B cell (primary cell): ENCODE results near the gene SCN2B. TPM values are rescaled to one million over a fixed set of nuclear protein-coding genes. Genes with fewer than 3 reads are reported as not detected.

Source experiments
- ATAC-seq: fragments of 200-7000 bp; cut with Tn5 transposase; one replicate; pipeline ENCODE4 v1.10.0; 2021; ENCODE audit warnings: low read depth, mild to moderate bottlenecking, moderate number of reproducible peaks, moderate library complexity
- CTCF ChIA-PET: fragments of 350-600 bp; sonication (Branson Sonifier 250); formaldehyde crosslinking; loops from one replicate; lab custom pipeline; 2021; ENCODE audit warnings: antibody characterized with exemption, inconsistent platforms; lab: Charles Lee
- POLR2A ChIA-PET: fragments of 350-600 bp; sonication (Branson Sonifier 250); formaldehyde crosslinking; loops from one replicate; lab custom pipeline; 2021; ENCODE audit warnings: antibody characterized with exemption; lab: Charles Lee
- DNase-seq: peaks from one replicate; pipeline ENCODE4 v3.0.0; 2013
- H2AFZ ChIP-seq: 2 replicates; pipeline ENCODE4 v1.6.1; 2012; ENCODE audit warnings: mild to moderate bottlenecking, low read depth, low read length; ENCODE audit not compliant: insufficient read depth, poor library complexity, severe bottlenecking
- H3K27ac ChIP-seq, 2 donors: 1 replicate in 1 of 2; 2 replicates in 1 of 2; pipeline ENCODE4 v1.5.1; 2012 to 2013; ENCODE audit warnings: low read length in 2 of 2, mild to moderate bottlenecking in 2 of 2, moderate library complexity in 1 of 2
- H3K27me3 ChIP-seq, 4 experiments: fragments of 200-600 bp in 1 of 4; sonication (generic) in 1 of 4; replicated peaks in 1 of 4; 1 replicate in 2 of 4; 2 replicates in 2 of 4; pipeline versions ENCODE4 v1.6.1 to v1.7.0; 2013 to 2016; ENCODE audit warnings: low read length in 3 of 4, mild to moderate bottlenecking in 2 of 4, mixed read lengths in 1 of 4, moderate library complexity in 1 of 4; ENCODE audit not compliant: insufficient read depth in 4 of 4, control insufficient read depth in 3 of 4; ENCODE audit errors: control extremely low read depth in 1 of 4
- H3K36me3 ChIP-seq, 2 experiments: replicated peaks in 1 of 2; 1 replicate in 1 of 2; 2 replicates in 1 of 2; pipeline versions ENCODE4 v1.6.1 to v1.7.1; 2013; ENCODE audit warnings: low read length in 1 of 2; ENCODE audit not compliant: insufficient read depth in 2 of 2, control insufficient read depth in 1 of 2; ENCODE audit errors: control extremely low read depth in 1 of 2, extremely low read depth in 1 of 2
- H3K4me1 ChIP-seq, 2 donors: fragments of 200-600 bp in 1 of 2; sonication (generic) in 1 of 2; 1 replicate in 1 of 2; 2 replicates in 1 of 2; pipeline versions ENCODE4 v1.5.1 to v1.6.1; 2013 to 2017; ENCODE audit warnings: low read length in 2 of 2; ENCODE audit not compliant: control insufficient read depth in 2 of 2, insufficient read depth in 2 of 2
- H3K4me2 ChIP-seq: replicated peaks from 2 replicates; pipeline ENCODE3; 2012; ENCODE audit warnings: mild to moderate bottlenecking, low read depth, low read length; ENCODE audit not compliant: poor library complexity, severe bottlenecking
- H3K4me3 ChIP-seq, 5 experiments: fragments of 200-600 bp in 1 of 5; sonication (generic) in 1 of 5; 1 replicate in 3 of 5; 2 replicates in 2 of 5; pipeline versions ENCODE4 v1.5.1 to v1.7.0; 2011 to 2016; ENCODE audit warnings: low read length in 4 of 5, mild to moderate bottlenecking in 4 of 5, low read depth in 2 of 5, control low read depth in 1 of 5, moderate library complexity in 1 of 5; ENCODE audit not compliant: insufficient read depth in 1 of 5; ENCODE audit errors: control extremely low read depth in 1 of 5, extremely low read depth in 1 of 5
- H3K79me2 ChIP-seq: fragments of 200-600 bp; sonication (generic); one replicate; pipeline ENCODE4 v1.6.0; 2016; ENCODE audit warnings: low read length; ENCODE audit not compliant: control insufficient read depth, insufficient read depth
- H3K9ac ChIP-seq: fragments of 200-600 bp; sonication (generic); 2 replicates; pipeline ENCODE4 v1.6.1; 2017; ENCODE audit warnings: mild to moderate bottlenecking, low read length, moderate library complexity
- H3K9me3 ChIP-seq, 3 donors: one replicate each; pipeline versions ENCODE4 v1.6.1 to v1.7.1; 2013; ENCODE audit warnings: low read length in 2 of 3; ENCODE audit not compliant: control insufficient read depth in 2 of 3, insufficient read depth in 1 of 3; ENCODE audit errors: control extremely low read depth in 1 of 3
- H4K20me1 ChIP-seq: 2 replicates; pipeline ENCODE4 v1.6.0; 2012; ENCODE audit warnings: mild to moderate bottlenecking, low read length; ENCODE audit not compliant: insufficient read depth, control insufficient read depth, poor library complexity, severe bottlenecking
- H3K27ac Mint-ChIP-seq: one replicate; pipeline ENCODE4 v1.8.0; 2021; ENCODE audit warnings: mixed read lengths
- H3K27me3 Mint-ChIP-seq: one replicate; pipeline ENCODE4 v1.8.0; 2021; ENCODE audit warnings: mixed read lengths
- H3K4me1 Mint-ChIP-seq: one replicate; pipeline ENCODE4 v1.8.0; 2021; ENCODE audit warnings: mixed read lengths
- H3K4me3 Mint-ChIP-seq: one replicate; pipeline ENCODE4 v1.8.0; 2021; ENCODE audit warnings: mixed read lengths
- H3K9me3 Mint-ChIP-seq: one replicate; pipeline ENCODE4 v1.8.0; 2022; ENCODE audit warnings: mixed read lengths; ENCODE audit not compliant: insufficient read depth
- EZH2 ChIP-seq: IDR thresholded peaks from 2 replicates; pipeline ENCODE4 v1.6.1; 2012; ENCODE audit warnings: borderline replicate concordance, low read depth, mild to moderate bottlenecking, moderate library complexity, low read length; ENCODE audit not compliant: insufficient read depth, poor library complexity, severe bottlenecking
- WGBS: methylation state at CpG from one replicate; pipeline ENCODE4 v1.1.5; 2013; ENCODE audit warnings: missing lambda C conversion rate; ENCODE audit not compliant: insufficient coverage; 5-methylcytosine and 5-hydroxymethylcytosine counted together
- intact Hi-C: fragments of 100-400 bp; cut with micrococcal nuclease; formaldehyde crosslinking; loops from one replicate; pipeline ENCODE4 v1.10.0; 2022
- polyA plus RNA-seq: library from polyadenylated mRNA; depleted of rRNA; stranded (reverse); fragments of >200 nt; gene quantifications from 2 replicates; pipeline ENCODE4 v1.2.3, GENCODE V29; 2012
- total RNA-seq, 2 donors: library from RNA; stranded (reverse); fragments of 120-200 nt in 1 of 2; gene quantifications; 1 replicate in 1 of 2; 2 replicates in 1 of 2; pipeline versions ENCODE4 v1.2.3 to v1.2.4, GENCODE V29; 2013 to 2022
- TF ChIP-seq, protein P1 (sequence below): fragments of 200-600 bp; IDR thresholded peaks from one replicate; pipeline ENCODE4 v1.8.0; 2022; ENCODE audit warnings: antibody characterized with exemption, mild to moderate bottlenecking

Gene SCN2B
- total and polyA plus RNA-seq, 2 donors (not counting 1 experiment from before 2014, with no cell fraction given) = not detected

DNA sequence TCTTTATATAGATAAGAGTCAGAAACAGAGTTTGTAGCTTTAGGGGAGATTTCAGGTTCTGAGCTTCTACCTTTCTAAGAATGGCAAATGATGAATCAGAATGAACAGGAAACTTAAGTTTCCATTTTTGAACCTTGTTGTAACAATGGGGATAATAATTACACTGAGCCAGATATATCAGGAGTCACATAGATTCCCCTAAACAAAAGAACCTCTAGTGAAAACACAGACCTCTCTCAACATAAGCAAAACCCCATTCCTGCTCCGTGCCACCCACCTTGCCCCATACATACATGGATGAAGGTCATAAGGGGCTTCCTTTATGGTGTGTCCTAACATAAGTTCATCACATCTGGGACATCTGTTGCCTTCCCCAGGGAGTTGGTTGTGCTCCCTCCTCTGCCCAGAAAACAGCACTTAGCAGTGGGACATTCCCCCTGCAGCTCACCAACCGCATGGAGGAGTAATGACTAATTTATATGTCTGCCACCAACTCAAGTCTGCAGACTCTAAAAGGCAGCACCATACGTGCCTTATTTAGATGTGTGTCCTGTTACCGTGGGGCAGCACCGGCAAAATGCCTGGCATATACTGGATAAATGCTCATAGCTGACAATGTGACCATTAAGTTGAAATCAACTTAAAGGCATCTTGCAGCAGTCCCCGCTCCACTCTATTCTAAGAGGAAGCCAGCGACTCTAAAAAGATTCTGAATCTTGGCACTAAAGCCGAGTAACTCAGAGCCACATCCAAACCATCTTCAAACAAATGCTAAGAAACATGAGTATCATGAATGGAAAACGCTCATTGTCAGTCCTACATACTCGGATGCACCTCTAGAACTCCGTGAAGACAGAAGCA lies 40.4 kb upstream of the SCN2B start:
- peaks cover 0 to 38% (median 29%) of the 10 kb centered on the region in 4 experiments for H3K27me3 ChIP-seq
- POLR2A ChIA-PET = interaction anchor here (0.6 kb wide), 1 partner anchor 13 kb away, joined by 3 read pairs; no protein-coding TSS in a partner anchor
- intact Hi-C loops = no loop called here
- H3K36me3 ChIP-seq = no peaks in the 10 kb centered on the region
- H3K9ac ChIP-seq = no peak overlapping the region
- TF ChIP-seq, protein P1, sequence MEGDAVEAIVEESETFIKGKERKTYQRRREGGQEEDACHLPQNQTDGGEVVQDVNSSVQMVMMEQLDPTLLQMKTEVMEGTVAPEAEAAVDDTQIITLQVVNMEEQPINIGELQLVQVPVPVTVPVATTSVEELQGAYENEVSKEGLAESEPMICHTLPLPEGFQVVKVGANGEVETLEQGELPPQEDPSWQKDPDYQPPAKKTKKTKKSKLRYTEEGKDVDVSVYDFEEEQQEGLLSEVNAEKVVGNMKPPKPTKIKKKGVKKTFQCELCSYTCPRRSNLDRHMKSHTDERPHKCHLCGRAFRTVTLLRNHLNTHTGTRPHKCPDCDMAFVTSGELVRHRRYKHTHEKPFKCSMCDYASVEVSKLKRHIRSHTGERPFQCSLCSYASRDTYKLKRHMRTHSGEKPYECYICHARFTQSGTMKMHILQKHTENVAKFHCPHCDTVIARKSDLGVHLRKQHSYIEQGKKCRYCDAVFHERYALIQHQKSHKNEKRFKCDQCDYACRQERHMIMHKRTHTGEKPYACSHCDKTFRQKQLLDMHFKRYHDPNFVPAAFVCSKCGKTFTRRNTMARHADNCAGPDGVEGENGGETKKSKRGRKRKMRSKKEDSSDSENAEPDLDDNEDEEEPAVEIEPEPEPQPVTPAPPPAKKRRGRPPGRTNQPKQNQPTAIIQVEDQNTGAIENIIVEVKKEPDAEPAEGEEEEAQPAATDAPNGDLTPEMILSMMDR = no peak
- no peak for TF ChIP-seq EZH2
- ATAC-seq (no peak), DNase-seq (no peak)
- H3K4me3 ChIP-seq = no peak overlapping the region
- Mint-ChIP-seq H3K27me3 (peaks cover 51% of the 10 kb centered on the region), H3K9me3 (no peaks in the 10 kb centered on the region), H3K4me1 (peaks cover 48% of the 10 kb centered on the region), H3K4me3 (peak overlapping the region; percentile 3), H3K27ac (no peak overlapping the region)
- H3K4me2 ChIP-seq = no peak overlapping the region
- no peak overlapping the region for H2AFZ ChIP-seq
- WGBS = 35% methylated on average over 5 of the region's 11 CpGs
- no peaks in the 10 kb centered on the region for H4K20me1 ChIP-seq
- no peaks in the 10 kb centered on the region for H3K9me3 ChIP-seq
- H3K79me2 ChIP-seq = no peaks in the 10 kb centered on the region
- peaks cover 47 to 48% of the 10 kb centered on the region in 2 donors for H3K4me1 ChIP-seq
- H3K27ac ChIP-seq = no peak overlapping the region
- CTCF ChIA-PET = interaction anchor here (0.9 to 1.2 kb wide), 2 partner anchors 13 to 18 kb away, joined by 3 to 8 read pairs; no protein-coding TSS in a partner anchor

DNA sequence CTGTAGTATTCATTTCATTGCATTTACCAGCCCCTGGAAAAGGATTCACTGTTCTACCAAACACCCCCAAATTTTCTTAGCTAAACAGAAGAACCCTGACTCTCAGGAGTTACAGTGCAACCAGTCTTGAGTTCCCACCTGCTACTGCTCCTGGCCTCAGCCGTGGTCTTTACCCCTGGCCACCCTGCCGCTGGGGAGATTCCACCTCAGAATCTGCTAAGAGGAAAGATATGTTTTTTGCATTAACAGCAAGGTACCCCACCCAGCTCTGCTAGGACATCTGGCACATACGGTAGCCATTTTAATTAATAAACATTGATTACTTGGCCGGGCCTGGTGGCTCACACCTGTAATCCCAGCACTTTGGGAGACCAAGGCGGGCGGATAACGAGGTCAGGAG lies 39.3 kb upstream of the SCN2B start:
- TF ChIP-seq EZH2 = no peak
- TF ChIP-seq, protein P1 = no peak
- 88% methylated on average over 4 of the region's 7 CpGs for whole genome bisulfite sequencing
- Histone ChIP-seq H4K20me1 (no peaks in the 10 kb centered on the region), H3K27ac (no peak overlapping the region), H3K27me3 (peaks cover 0 to 28% (median 20%) of the 10 kb centered on the region in 4 experiments), H3K9me3 (no peaks in the 10 kb centered on the region), H3K4me1 (peaks cover 50 to 52% of the 10 kb centered on the region in 2 donors), H3K36me3 (no peaks in the 10 kb centered on the region), H3K4me3 (no peak overlapping the region), H3K79me2 (no peaks in the 10 kb centered on the region), H2AFZ (no peak overlapping the region), H3K9ac (no peak overlapping the region), H3K4me2 (no peak overlapping the region)
- intact Hi-C loops = loop anchor here (2.0 kb wide), 1 partner anchor 13 kb away; no protein-coding TSS in a partner anchor
- DNase-seq = no peak
- ATAC-seq = no peak
- peaks cover 45% of the 10 kb centered on the region for H3K27me3 Mint-ChIP-seq
- peak overlapping the region; percentile 26 for H3K4me3 Mint-ChIP-seq
- peaks cover 53% of the 10 kb centered on the region for H3K4me1 Mint-ChIP-seq
- ChIA-PET POLR2A (no interaction called here), CTCF (interaction anchor here (0.9 to 1.2 kb wide), 2 partner anchors 14 to 17 kb away, joined by 3 to 8 read pairs; no protein-coding TSS in a partner anchor)
- no peaks in the 10 kb centered on the region for H3K9me3 Mint-ChIP-seq
- no peak overlapping the region for H3K27ac Mint-ChIP-seq
